Measurements from ENCODE around the gene UBXN4.

DNA sequence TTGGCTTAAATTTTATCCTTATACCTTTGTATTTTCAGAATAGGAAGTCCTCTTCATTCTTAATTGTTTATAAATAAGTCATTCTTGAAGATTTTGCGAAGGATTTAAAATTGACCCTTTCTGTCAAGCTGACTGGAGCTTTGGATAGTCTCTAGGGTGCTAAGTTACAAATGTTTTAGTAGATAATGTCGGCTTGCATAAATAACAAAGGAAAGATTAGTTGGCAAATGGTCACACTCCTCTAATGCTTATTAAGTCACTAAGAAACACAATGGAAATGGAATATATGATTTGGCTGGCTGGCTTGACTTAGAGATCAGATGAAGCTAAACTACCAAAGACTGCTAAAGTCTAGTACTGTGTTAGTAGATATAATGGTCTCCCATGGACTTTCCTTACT is 40.6 kb downstream of the UBXN4 start:
- TF ChIP-seq CTCF (IDR thresholded peaks at IDR 0.05; ENCODE audit: low read length) (no peak), EZH2 (IDR thresholded peaks at IDR 0.05; ENCODE audit: borderline replicate concordance, low read length) (no peak)

Measured in OCI-LY1 (cell line).